SKM-1 treated with dmso at 0.1 percent for 144 hours (cell line): ENCODE results near the gene DNM3.

Experiments used
- DNase-seq: peaks from one replicate; lab custom pipeline; 2025; ENCODE audit not compliant: unreplicated experiment; lab: John Stamatoyannopoulos, UW

The DNM3 gene

DNA sequence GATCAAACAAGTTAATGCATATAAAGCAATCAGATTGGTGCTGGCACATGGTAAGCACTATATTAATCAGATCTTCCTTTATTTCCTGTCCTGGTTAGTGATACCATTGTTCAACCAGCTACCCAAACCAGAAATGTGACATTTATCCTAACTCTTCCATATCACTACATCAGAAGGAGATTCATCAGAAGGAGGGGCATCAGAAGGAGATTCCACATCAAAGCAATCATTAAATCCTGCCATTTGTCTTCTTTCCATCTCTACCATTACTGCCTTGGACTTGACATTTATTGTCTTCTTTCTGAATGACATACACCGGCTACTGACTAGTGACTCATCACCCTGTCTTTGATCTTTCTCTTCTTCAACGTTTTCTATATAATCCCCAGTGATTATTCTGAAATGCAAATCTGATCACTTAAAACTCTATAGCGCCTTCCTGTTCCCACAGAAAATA lies 75.0 kb downstream of the DNM3 start:
- DNase-seq, result no peak

DNA sequence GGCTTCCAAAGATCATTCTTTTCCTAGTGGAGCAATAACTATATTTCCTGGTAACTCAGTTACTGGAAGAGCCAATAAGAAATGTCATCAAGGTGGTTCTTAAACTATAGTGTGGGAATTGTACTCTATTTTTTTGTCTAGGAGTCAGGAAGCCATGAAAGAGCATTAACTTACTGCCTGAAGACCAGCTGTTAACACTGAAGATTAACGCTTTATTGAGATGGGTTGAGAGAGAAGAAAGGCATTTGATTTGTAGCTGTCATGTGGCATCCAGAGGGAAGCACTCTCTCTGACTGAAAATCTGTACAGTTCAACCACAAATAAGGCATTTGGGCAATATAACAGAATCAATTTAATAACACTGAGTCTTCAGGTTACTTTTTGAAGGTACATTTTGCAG lies 76.0 kb downstream of the DNM3 start:
- DNase-seq, result no peak

DNA sequence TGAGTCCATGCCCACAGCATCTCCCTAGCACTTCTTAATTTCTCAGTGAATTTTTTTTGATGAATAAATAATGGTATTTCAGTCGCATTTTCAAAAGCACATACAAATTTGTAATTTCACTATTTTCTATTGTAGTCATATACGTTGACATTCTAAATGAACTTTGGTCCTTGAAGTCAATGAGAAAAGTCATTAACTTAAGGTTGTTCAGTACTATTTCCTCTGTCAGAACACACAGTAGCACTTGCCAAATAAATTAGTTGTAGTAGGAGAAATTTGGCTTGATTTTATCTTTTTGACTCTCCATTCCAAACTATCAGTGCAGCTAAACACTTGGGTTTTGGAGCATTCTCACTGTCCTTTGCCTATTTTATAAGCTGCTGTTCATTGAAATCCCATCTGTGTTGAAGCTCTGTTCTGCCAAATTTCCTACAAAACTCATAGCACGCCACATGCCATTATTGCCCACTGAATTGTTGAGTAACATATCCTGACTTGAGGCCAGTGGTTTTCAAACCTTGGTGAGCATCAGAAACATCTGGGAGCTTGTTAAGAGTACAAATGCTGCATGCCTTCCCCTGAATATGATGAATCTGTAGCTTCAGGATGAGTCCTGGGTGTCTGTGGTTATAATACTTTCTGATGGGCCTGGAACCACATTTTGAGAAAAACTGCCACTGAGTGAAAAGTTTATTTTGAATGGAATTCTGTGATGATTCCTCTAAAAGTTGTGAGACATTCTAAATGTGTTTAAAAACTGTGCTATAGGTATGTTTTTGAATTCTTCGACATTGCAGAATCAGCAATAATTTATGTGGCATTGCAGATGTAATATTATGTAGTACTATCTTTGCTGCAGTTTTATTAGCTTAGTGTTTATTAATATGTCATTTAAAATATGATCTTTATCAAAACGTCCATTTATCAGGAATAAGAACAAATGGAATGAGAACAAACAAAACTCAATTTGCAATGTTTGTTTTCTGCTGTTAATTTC lies 78.9 kb downstream of the DNM3 start:
- DNase-seq, result no peak

DNA sequence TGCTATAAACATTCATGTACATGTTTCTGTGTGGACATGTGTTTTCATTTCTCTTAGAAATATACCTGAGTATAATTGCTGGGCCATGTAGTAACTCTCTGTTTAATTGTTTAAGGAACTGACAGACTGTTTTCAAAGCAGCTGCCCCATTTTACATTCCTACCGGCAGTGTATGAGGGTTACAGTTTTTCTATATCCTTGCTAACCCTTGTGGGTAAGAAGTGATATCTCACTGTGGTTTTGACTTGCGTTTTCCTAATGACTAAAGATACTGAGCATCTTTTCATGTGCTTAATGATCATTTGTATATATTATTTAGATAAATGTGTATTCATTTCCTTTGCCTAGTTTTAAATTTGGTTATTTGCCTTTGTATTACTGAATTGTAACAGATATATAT lies 81.7 kb downstream of the DNM3 start:
- DNase-seq, result no peak

DNA sequence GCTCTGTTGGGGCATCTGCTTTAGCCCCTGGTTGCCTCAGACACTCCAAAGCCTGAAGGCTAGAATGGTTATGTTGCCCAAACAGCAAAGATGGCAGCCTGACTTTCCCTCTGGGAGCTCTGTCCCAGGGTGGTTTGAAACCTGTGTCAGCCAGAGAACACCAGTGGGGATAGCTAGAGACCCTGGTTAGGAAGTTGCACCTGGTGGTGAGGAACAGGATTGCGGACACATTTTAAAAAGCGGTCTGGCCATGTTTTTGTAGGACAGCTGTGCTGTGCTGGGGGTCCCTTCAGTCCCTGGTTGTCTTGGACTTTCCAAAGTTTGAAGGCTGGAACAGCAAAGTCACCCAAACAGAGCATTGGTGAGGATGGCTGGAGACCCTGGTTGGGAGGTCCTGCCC lies 87.8 kb downstream of the DNM3 start:
- DNase-seq, result no peak

DNA sequence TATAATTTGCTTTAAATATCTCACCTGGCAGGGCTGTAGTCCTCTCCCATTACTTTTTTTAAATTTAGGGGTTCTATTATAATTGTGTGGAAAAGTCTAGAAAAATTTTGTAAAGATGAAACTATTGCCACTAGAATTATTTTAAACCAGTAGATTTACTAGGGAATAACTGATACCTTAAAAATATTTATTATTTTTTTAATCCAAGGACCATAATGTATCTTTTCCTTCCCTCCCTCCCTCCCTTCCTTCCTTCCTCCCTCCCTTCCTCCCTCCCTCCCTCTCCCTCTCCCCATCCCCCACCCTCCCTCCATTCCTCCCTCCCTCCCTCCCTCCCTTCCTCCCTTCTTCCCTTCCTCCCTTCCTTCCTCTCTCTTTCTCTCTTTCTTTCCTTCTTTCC lies 90.5 kb downstream of the DNM3 start:
- no peak for DNase-seq

DNA sequence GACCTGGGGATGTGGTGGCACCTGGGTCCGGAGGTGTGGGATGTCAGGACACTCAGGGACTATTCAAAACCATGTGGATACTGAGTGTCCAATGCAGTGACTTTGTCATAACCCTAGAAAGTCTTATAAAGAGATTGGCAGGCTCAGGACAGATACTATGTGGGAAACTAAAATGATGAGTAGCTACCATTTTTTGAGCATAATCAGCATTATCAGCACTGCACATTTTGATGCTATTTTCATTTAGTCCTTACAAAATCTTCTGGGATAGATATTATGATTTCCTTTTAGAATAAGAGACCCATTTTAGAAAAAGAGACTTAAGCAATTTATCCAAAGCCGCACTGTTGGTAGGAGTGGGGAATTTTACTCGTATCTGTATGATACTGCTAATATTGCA lies 93.4 kb downstream of the DNM3 start:
- DNase-seq, result no peak

DNA sequence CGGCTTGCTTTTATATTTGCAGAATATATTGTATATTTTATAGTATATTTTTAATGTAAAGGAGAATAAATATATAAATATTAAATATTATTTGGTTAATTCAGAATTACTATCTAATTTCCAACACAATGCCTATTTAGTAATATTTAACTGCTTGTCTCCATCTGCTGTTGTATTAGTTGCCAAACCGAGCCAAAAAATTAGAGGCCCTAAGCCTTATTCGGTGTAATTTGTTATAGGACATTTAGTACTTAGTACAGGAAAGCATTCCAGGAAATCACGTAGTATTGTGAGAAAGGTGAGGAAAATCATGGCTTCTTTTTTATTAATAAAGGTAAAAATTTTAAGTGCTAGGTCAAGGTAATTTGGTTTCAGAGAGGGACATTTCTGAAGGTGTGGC lies 93.8 kb downstream of the DNM3 start:
- DNase-seq, result no peak

DNA sequence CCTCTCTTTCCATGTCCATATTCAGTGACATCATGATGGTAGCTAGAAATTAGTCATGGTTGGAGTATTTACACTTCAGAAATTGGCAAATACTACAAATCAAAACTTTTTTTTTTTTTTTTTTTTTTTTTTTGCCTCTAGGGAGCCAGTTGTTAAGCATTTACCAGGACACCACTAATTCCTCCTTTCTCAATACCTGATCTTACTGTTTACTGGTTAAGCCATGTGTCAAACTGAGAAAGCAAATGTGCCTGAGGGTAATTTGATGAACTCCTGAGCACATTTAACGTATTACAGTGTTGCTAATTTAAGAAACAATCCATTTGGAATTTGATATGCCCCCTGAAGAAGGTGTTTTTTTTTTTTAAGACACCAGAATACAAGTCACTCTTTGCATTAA lies 94.4 kb downstream of the DNM3 start:
- DNase-seq, result no peak

DNA sequence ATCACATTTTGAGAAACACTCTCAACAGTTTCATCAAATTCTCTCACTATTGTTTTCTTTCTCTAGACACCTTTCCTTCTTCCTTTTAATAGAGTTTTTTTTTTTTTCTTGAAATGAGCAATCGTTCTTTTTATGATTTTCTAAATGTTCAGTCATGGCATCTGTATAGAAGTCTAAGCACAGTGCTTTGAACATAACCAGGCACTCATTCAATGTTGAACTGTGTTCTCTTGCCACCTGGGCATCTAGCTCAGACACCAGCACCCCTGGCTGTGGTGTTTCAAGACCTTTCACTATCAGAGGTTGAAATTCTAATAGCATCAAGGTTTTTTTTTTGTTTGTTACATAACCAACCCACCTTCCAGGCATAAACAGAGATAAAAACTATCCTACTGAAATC lies 96.6 kb downstream of the DNM3 start:
- no peak for DNase-seq

DNA sequence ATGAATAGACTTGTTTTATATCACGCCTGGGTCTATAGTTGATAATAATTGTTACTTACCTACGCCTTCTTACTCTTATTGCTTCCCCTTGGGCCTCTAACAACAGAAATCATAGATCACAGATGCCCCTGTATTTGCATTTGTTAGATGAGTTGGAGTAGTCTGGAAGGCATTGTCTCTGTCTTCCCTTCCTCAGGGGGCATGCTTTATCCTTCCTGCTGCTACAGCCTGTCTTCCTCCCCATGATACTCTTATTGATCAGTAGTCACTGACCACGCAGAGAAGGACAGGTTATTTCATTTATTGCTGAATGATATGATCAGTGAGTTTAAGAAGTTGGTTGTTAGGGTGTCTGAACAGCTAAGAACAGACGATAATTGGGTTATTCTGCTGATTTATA lies 98.4 kb downstream of the DNM3 start:
- DNase-seq, result no peak

DNA sequence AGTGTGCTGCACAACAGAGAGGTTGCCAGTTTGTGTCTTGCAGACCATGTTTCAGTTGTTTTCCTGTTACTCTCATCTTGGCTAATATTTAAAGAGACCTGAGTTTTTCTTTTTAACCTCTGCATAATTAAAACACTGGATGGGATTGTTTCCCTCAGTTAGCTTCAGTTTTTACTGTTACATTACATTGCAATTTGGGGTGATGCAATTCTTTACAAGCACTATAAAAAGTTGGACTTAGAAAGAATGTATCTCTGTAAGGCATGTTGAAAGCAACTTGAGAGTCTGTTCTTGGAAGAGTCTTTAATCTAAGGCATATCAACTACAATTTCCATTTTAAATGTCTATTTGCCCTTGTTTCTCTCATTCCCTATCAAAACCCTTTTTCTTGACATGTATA lies 99.1 kb downstream of the DNM3 start:
- DNase-seq, result no peak

DNA sequence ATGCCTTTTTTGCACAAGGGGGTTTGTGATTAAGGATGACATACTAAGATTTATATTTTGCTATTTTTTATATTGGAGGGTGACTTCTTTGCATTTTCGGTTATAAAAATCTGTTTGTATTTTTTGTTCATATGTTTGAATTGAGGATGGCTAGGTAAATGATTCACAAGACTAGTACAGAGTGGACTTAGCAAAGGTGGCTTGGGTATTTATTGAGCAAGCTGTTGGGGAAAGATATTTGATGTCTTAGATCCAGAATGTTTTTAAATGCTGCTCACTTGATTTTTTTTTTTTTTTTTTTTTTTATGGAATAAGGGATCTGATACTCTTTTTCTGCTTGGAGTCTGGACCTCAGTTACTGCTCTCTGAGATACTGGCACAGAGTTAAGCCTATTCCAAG lies 100.6 kb downstream of the DNM3 start:
- DNase-seq, result no peak

DNA sequence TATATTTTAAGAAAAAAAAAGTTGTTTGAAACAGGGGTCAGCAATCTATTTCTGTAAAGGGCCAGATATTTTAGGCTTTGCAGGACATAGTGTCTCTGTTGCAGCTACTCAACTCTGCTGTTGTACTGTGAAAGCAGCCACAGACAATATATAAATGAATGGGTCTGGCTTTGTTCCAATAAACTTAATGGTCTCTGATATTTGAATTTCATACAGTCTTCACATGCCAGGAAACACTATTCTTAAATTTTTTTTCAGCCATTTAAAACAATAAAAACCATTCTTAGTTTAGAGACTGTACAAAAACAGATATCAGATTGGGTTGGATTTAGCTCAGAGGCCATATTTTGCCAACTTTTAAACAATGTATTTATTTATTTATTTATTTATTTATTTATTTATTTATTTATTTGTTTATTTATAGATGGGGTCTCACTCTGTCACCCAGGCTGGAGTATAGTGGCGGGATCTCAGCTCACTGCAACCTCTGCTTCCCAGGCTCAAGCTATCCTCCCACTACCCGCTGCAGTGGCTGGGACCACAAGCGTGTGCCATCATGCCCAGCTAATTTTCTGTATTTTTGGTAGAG lies 102.8 kb downstream of the DNM3 start:
- DNase-seq, result no peak

DNA sequence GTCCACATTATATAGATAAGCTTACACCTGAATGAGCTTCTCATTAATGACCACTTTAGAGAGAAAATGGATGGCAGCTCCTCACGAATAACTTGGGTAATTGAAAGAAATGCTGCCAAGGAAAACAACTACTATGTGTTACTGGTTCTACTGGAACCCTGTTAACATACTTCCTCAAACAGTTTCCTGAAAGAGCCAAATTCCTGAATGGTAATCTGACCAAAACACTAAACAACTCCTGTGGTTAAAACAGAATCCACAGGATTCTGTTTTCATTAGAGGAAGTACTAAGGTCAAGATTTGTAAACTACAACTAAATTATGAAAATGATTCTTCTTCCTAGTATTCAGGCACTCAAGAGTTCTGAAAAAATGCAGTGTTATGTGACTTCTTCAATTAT lies 107.2 kb downstream of the DNM3 start:
- peak; percentile 75 for DNase-seq

DNA sequence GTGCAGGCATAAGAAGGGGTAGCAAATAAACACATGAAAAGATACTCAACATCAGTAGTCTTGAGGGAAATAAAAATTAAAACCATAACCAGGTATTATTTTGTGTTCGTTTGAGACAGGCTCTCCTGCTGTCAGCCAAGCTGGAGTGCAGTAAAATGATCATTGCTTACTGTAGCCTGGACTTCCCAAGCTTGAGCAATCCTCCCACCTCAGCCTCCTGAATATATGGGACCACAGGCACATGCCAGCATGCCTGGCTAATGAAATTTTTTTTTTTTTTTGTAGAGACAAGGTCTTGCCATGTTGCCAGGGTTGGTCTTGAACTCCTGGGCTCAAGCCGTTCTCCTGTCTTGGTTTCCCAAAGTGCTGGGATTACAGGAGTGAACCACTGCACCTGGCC lies 108.0 kb downstream of the DNM3 start:
- DNase-seq, result no peak

DNA sequence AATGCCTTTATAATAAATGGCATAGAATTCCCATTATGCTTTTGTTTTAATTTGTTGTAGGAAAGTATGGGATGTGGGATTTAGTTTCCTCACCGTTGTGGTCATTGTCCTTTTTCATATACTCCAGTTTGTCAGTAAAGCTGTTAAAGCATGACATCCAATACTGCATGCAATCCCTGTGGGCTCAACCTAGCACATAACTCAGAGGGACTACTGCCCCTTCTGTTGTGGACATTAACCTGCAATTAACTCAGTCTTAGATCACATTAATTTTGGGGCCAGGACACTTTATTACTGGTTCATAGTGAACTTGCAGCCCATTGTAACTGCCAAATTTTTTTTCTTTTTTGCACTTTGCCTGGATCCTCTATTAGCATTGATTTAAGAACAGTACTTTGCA lies 112.5 kb downstream of the DNM3 start:
- no peak for DNase-seq

DNA sequence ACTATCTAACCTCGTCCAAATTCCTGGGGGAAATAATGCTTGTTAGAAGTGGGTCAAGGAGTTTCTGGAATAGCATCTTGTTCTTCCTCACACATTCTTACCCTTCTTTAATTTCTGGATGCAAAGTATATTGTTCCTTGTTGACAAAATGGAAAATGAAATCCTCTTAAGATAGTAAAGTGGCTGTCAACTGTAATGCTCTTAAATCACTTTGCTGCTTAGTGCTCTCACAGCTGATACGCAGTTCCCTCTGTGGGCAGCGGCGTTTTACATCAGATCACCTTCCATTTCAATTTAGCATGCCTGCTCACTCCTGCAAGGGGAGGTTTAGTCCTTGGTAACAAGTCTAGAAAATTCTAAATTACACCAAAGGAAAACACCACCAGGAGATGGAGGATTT lies 113.1 kb downstream of the DNM3 start:
- no peak for DNase-seq

DNA sequence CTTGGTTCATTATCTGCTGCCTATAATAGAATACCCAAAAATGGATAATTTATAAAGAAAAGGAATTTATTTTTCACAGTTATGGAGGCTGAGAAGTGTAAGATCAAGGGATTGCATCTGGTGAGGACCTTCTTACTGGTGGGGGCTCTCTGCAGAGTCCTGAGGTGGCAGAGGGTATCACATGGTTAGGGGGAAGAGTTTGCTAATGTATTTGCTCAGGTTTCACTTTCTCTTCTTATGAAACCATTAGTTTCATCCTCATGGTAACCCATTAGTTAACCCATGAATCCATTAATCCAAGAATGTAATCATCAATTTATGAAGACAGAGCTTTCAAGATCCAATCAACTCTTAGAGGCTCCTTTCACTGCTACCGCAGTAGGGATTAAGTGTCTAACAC lies 120.6 kb downstream of the DNM3 start:
- no peak for DNase-seq

DNA sequence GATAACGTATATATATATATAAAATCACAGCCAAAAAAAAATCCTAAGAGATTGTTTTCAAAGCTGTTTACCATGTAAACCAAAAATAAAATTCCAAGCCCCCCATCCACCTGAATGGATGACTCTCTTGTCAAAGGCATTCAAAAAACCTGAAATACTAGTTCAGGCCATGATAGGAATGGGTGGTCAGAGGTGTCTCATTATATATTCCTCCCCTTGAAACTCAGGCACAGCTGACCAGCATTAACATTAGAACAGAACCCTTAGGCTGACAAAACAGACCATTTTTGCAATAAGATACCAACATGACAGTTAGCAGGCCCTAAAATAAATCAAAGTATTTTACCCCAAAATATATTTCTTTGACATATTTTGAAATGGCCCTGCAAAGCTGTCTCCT lies 122.5 kb downstream of the DNM3 start:
- no peak for DNase-seq

DNA sequence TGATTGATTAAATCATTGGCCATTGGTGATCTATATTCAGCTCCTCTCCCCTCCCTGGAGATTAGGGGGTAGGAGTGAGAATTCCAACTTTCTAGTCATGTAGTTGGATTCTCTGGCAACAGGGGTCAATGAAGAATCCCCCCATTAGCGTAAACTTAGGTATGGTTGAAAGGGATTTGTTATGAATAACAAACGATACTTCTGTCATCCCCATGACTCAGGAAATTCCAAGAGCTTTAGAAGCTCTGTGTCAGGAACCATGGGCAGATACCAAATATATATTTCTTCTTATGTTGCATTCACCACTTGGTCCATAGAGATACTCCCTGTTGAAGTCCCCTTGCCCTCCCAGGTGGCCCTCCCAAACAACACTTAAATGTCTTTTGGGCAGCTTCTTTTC lies 124.5 kb downstream of the DNM3 start:
- DNase-seq, result no peak

DNA sequence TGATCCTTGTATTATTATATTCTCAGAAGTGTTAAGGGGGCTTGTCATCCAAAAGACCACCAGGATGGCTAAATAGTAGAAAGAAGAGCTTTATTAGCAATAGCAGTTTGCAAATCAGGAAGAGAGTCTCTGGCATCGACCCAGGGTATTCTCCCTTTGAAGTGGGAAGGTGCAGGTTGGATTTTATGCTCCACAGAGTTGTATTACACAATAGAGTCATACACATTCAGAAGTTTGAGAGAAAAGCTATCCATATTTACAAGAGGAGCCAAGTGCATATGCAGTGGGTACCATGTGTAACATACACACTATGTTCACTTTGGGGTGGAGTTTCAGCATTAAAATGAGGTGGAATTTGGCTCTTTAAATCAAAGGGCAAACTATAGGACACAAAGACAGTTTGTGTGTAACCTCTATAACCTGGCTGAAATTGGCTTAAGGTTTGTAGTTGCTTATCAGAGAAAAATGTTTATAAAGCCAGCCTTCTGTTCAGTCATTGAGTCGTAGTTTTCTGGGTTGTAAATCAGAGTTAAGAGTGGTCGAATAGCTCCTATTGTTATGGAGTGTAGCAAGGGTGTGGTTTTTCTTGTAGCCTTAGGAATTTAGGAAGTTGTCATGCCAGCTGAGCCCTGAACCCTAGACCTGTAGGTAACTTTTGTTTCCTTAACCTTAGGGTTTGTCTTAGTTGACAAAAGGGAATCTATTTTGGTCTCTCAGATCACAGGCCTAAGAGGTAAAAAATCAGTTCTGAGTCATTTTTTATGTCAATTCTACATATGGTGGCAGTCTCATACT lies 125.3 kb downstream of the DNM3 start:
- DNase-seq, result no peak
